Endothelial cell of umbilical vein (primary cell): Measurements from ENCODE around the gene LMX1A.

Source experiments
- EZH2 ChIP-seq: IDR thresholded peaks from 2 replicates; pipeline ENCODE4 v1.6.1; 2012; ENCODE audit warnings: borderline replicate concordance, low read depth, mild to moderate bottlenecking, moderate library complexity, low read length, inconsistent platforms; ENCODE audit not compliant: severe bottlenecking
- FOS ChIP-seq: IDR thresholded peaks from 2 replicates; pipeline ENCODE4 v1.6.1; 2011; ENCODE audit warnings: mild to moderate bottlenecking, low read length, moderate library complexity, borderline replicate concordance; ENCODE audit not compliant: insufficient read depth
- POLR2A ChIP-seq: IDR thresholded peaks from 2 replicates; pipeline ENCODE4 v1.6.1; 2012; ENCODE audit warnings: low read depth, mild to moderate bottlenecking, control low read depth, low read length
- POLR2AphosphoS5 ChIP-seq: IDR thresholded peaks from 2 replicates; pipeline ENCODE4 v1.6.1; 2012; ENCODE audit warnings: low read depth, mild to moderate bottlenecking, control low read depth, low read length, moderate library complexity; ENCODE audit not compliant: insufficient read depth
- TF ChIP-seq, protein P1 (sequence below), 2 donors: IDR thresholded peaks; 1 replicate in 1 of 2; 2 replicates in 1 of 2; pipeline ENCODE4 v1.5.1; 2011; ENCODE audit warnings: low read length in 2 of 2, mild to moderate bottlenecking in 2 of 2, moderate library complexity in 2 of 2, control low read depth in 1 of 2, inconsistent platforms in 1 of 2, low read depth in 1 of 2; ENCODE audit not compliant: insufficient read depth in 1 of 2; ENCODE audit errors: extremely low read depth in 1 of 2
- TF ChIP-seq, protein P2 (sequence below): IDR thresholded peaks from 2 replicates; pipeline ENCODE4 v1.6.1; 2011; ENCODE audit not compliant: insufficient read depth, insufficient read length

DNA sequence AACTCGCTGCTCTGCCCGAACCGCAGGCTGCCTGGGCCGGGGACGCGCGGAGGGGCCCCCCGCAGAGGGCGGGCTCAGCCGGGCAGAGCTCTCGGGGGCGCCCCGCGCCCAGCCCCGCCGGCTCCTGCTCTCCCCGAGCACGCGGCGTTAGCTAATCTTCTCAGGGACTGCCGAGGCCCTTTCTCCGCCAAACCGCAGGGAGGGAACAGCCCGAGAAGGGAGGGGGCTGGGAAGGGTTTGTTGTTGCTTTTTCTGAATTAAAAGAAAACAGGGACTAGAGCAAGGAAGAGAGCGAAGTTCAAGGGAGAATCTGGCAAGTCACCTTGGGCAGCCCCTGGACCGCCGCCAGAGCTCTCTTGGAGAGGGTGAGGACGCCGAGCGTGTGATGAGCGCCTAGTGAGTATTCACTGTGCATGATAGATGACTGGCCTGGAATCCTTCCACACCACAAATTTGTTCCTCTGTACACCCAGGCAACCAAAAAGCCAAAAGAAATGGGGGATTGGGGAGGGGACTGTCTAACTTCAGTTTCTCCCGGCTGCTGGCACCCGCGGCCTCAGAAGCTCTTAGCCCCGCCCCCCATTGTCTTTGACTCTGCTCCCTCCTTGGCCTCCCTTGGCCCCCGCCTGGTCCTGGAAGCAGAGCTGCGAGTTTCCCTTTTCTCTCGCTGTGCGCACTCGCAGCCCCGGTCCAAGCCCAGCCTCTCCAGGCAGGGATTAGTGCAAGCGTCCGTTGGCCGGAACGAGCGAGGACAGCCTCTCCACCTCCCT is 19.7 kb upstream of the LMX1A start:
- TF ChIP-seq POLR2A: no peak
- TF ChIP-seq, protein P1, sequence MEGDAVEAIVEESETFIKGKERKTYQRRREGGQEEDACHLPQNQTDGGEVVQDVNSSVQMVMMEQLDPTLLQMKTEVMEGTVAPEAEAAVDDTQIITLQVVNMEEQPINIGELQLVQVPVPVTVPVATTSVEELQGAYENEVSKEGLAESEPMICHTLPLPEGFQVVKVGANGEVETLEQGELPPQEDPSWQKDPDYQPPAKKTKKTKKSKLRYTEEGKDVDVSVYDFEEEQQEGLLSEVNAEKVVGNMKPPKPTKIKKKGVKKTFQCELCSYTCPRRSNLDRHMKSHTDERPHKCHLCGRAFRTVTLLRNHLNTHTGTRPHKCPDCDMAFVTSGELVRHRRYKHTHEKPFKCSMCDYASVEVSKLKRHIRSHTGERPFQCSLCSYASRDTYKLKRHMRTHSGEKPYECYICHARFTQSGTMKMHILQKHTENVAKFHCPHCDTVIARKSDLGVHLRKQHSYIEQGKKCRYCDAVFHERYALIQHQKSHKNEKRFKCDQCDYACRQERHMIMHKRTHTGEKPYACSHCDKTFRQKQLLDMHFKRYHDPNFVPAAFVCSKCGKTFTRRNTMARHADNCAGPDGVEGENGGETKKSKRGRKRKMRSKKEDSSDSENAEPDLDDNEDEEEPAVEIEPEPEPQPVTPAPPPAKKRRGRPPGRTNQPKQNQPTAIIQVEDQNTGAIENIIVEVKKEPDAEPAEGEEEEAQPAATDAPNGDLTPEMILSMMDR (IDR thresholded peaks at IDR 0.05; ENCODE audit: extremely low read depth in 1 of 2, insufficient read depth in 1 of 2, low read depth in 1 of 2, low read length in 2 of 2): no peak
- no peak for TF ChIP-seq POLR2AphosphoS5
- TF ChIP-seq, protein P2, sequence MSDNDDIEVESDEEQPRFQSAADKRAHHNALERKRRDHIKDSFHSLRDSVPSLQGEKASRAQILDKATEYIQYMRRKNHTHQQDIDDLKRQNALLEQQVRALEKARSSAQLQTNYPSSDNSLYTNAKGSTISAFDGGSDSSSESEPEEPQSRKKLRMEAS: no peak
- TF ChIP-seq EZH2: peak; percentile 15
- TF ChIP-seq FOS: no peak
